ENCODE data around the gene SHROOM4. TPM values are rescaled to one million over a fixed set of nuclear protein-coding genes. Genes with fewer than 3 reads are reported as not detected.

The SHROOM4 gene
- total RNA-seq, 1 experiment from 2014 or later = not detected

DNA sequence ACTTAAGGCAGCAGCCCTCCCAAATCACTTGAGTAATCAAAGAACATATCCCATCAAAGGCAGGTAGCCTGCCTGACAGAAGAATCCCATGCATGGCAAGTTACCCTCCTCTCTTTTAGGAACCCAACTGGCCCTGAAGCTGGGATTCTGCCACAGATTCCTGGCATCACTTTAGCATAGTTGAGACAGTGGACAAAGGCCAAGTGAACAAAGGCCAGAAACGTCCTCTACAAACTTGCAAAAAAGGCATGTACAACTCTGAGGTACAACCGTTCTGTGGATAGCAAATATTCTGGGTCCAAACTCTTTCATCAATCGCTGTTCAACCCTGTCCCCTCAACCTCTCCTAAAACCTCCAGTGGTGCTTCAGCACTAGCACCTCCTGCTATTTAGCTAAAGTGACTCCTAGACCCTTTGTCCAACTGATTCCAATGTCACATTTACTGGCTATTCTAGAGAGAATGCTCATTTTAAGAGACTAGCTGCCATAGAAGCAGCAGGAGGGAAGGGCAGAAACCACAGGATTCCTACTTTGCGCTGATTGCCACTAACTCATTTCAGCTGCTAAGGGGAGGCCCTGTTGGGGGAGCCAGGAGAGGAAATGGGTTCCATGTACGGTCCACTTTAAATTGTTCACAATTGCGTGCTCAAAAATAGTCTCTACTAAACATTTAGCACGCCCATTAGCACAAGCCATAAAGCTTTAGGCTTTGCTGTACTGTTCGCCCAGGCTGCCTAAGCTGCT lies 105.9 kb downstream of the SHROOM4 start:
- no peaks in the 10 kb centered on the region for H3K9me3 Mint-ChIP-seq (ENCODE audit: unreplicated experiment)
- TF ChIP-seq CTCF (IDR thresholded peaks at IDR 0.05; ENCODE audit: unreplicated experiment) = no peak
- no peaks in the 10 kb centered on the region for H3K4me1 Mint-ChIP-seq (ENCODE audit: insufficient read depth, unreplicated experiment)
- peaks cover 4% of the 10 kb centered on the region for H3K36me3 Mint-ChIP-seq (ENCODE audit: insufficient read depth, unreplicated experiment)
- H3K27ac Mint-ChIP-seq (ENCODE audit: low read depth, unreplicated experiment) = no peak overlapping the region
- no TSS peak for BruUV-seq (replicated peaks)
- intact Hi-C loops (cut with micrococcal nuclease) = no loop called here
- H3K27me3 Mint-ChIP-seq (ENCODE audit: insufficient read depth, unreplicated experiment) = peaks cover 95% of the 10 kb centered on the region
- ChIA-PET POLR2A (interaction anchor here (1.1 to 1.4 kb wide), 2 partner anchors 8 to 9 kb away, joined by 3 read pairs; no protein-coding TSS in a partner anchor), CTCF (interaction anchor here (0.5 to 1.4 kb wide), 9 partner anchors 9 to 1569 kb away, joined by 3 to 9 read pairs (median 3); no protein-coding TSS in a partner anchor)
- no peak for DNase-seq (ENCODE audit: unreplicated experiment)
- H3K4me3 Mint-ChIP-seq (ENCODE audit: unreplicated experiment) = no peak overlapping the region

- Mint-ChIP-seq H3K4me1 (ENCODE audit: insufficient read depth, unreplicated experiment) (no peaks in the 10 kb centered on the region), H3K9me3 (ENCODE audit: unreplicated experiment) (no peaks in the 10 kb centered on the region), H3K27ac (ENCODE audit: low read depth, unreplicated experiment) (no peak overlapping the region), H3K27me3 (ENCODE audit: insufficient read depth, unreplicated experiment) (peaks cover 95% of the 10 kb centered on the region), H3K36me3 (ENCODE audit: insufficient read depth, unreplicated experiment) (peaks cover under 1% of the 10 kb centered on the region), H3K4me3 (ENCODE audit: unreplicated experiment) (no peak overlapping the region)
- BruUV-seq (replicated peaks) = no TSS peak
- POLR2A ChIA-PET = interaction anchor here (1.4 kb wide), 1 partner anchor 10 kb away, joined by 3 read pairs; no protein-coding TSS in a partner anchor
- DNase-seq (ENCODE audit: unreplicated experiment) = peak; percentile 26
- TF ChIP-seq CTCF (IDR thresholded peaks at IDR 0.05; ENCODE audit: unreplicated experiment) = no peak
- intact Hi-C loops (cut with micrococcal nuclease) = no loop called here
- CTCF ChIA-PET = interaction anchor here (0.7 to 1.4 kb wide), 4 partner anchors 8 to 1569 kb away, joined by 3 to 4 read pairs (median 4); no protein-coding TSS in a partner anchor
Measured at GRCh38 chrX:50707405-50707804, 106.6 kb downstream of the SHROOM4 start.

GRCh38 chrX:50705042-50705441 lies 109.0 kb downstream of the SHROOM4 start:
- peaks cover 100% of the 10 kb centered on the region for H3K27me3 Mint-ChIP-seq (ENCODE audit: insufficient read depth, unreplicated experiment)
- H3K4me3 Mint-ChIP-seq (ENCODE audit: unreplicated experiment) = no peak overlapping the region
- no peak overlapping the region for H3K27ac Mint-ChIP-seq (ENCODE audit: low read depth, unreplicated experiment)
- H3K36me3 Mint-ChIP-seq (ENCODE audit: insufficient read depth, unreplicated experiment) = no peaks in the 10 kb centered on the region
- POLR2A ChIA-PET = interaction anchor here (1.0 kb wide), 1 partner anchor 8 kb away, joined by 3 read pairs; no protein-coding TSS in a partner anchor
- no peak for TF ChIP-seq CTCF (IDR thresholded peaks at IDR 0.05; ENCODE audit: unreplicated experiment)
- intact Hi-C loops (cut with micrococcal nuclease) = no loop called here
- CTCF ChIA-PET = no interaction called here
- BruUV-seq (replicated peaks) = no TSS peak
- H3K4me1 Mint-ChIP-seq (ENCODE audit: insufficient read depth, unreplicated experiment) = no peaks in the 10 kb centered on the region
- no peak for DNase-seq (ENCODE audit: unreplicated experiment)
- H3K9me3 Mint-ChIP-seq (ENCODE audit: unreplicated experiment) = no peaks in the 10 kb centered on the region

DNA sequence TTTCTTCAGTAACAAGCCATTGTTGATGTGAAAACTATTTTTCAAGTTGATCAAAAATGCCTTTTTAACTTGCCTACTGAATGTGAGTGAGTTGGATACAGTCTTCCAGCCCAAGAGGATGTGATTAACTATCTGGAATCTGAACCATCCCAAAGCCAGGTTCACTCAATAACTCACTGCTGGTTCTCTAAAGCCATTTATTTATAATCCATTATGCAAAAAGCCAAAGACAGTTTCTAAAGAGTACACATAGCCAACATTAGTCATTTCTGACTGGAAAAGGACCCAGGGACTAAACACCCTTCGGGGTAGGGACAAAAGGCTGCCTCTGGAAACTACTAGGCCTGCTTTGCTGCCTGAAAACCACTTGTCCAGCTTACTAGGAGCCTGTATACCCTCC lies 109.6 kb downstream of the SHROOM4 start:
- H3K27me3 Mint-ChIP-seq (ENCODE audit: insufficient read depth, unreplicated experiment) = peaks cover 100% of the 10 kb centered on the region
- no peak for DNase-seq (ENCODE audit: unreplicated experiment)
- no TSS peak for BruUV-seq (replicated peaks)
- intact Hi-C loops (cut with micrococcal nuclease) = no loop called here
- no peaks in the 10 kb centered on the region for H3K36me3 Mint-ChIP-seq (ENCODE audit: insufficient read depth, unreplicated experiment)
- CTCF ChIA-PET = no interaction called here
- POLR2A ChIA-PET = no interaction called here
- H3K27ac Mint-ChIP-seq (ENCODE audit: low read depth, unreplicated experiment) = no peak overlapping the region
- no peaks in the 10 kb centered on the region for H3K4me1 Mint-ChIP-seq (ENCODE audit: insufficient read depth, unreplicated experiment)
- no peaks in the 10 kb centered on the region for H3K9me3 Mint-ChIP-seq (ENCODE audit: unreplicated experiment)
- no peak for TF ChIP-seq CTCF (IDR thresholded peaks at IDR 0.05; ENCODE audit: unreplicated experiment)
- no peak overlapping the region for H3K4me3 Mint-ChIP-seq (ENCODE audit: unreplicated experiment)
